ENCODE results near the gene SEC31B. TPM values are rescaled to one million over a fixed set of nuclear protein-coding genes. Genes with fewer than 3 reads are reported as not detected.

The SEC31B gene
- total RNA-seq, 4 donors from 2014 or later = 12.7 to 24.9 (median 17.5) TPM

DNA sequence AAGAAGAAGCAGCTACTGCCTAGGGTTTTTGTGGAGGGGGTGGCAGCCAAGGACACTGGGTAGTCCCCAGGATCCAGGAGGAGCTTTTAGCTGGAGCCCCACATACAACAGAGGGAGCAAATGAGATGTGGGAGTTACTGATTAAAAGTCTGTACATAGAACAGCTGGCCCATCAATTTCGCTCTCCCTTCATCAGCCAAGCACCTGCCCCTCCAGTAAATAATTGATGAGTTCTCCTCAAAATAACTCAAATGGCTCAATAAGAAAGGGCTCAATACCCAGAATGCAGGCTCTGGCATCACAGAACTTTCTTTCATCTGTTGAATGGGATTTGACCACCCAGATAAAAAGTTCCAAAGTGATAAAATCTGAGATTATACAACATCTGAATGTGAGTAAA is 72.0 kb downstream of the SEC31B start:
- Histone ChIP-seq H3K4me1 (no peaks in the 10 kb centered on the region), H3K4me3 (no peak overlapping the region), H3K27ac (no peak overlapping the region), H3K9me3 (no peaks in the 10 kb centered on the region), H3K27me3 (no peaks in the 10 kb centered on the region), H3K36me3 (no peaks in the 10 kb centered on the region)
- no peak for DNase-seq (ENCODE audit: low spot score in 2 of 2)
- 90 to 97% methylated on average over 1 of the region's 1 CpG for WGBS, 2 donors
- TF ChIP-seq EP300 (IDR thresholded peaks at IDR 0.05) (no peak), POLR2A (IDR thresholded peaks at IDR 0.05) (no peak)

DNA sequence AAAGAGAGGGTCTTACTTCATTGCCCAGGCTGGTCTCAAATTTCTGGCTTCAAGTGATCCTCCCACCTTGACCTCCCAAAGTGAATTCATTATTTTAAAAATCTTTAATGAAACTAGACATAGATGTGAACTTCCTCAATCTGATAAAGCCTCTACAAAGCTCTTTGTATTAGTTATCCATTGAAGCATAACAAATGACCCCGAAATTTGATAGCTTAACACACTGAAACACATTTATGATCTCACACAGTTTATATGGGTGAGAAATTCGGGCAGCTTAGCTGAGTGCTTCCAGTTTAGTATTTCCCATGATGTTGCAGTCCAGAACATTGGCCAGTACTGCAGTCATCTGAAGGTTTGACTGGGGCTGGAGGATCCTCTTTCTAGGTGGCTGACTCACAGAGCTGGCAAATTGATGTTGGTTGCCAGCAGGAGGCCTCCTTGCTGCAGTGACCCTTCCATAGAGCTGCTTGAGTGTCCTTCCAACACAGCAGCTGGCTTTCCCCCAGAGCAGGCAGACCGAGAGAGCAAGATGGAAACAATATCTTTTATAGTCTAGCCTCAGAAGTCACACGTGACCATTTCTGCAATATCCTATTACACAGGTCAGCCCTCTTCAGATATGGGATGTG is 73.4 kb downstream of the SEC31B start:
- Histone ChIP-seq H3K36me3 (no peaks in the 10 kb centered on the region), H3K4me3 (no peak overlapping the region), H3K27ac (no peak overlapping the region), H3K27me3 (no peaks in the 10 kb centered on the region), H3K4me1 (no peaks in the 10 kb centered on the region), H3K9me3 (no peaks in the 10 kb centered on the region)
- 43 to 55% methylated on average over 4 of the region's 4 CpGs for WGBS, 2 donors
- no peak for DNase-seq (ENCODE audit: low spot score in 2 of 2)
- no peak for TF ChIP-seq EP300 (IDR thresholded peaks at IDR 0.05)
- TF ChIP-seq POLR2A (IDR thresholded peaks at IDR 0.05) = no peak
- TF ChIP-seq, protein P1, sequence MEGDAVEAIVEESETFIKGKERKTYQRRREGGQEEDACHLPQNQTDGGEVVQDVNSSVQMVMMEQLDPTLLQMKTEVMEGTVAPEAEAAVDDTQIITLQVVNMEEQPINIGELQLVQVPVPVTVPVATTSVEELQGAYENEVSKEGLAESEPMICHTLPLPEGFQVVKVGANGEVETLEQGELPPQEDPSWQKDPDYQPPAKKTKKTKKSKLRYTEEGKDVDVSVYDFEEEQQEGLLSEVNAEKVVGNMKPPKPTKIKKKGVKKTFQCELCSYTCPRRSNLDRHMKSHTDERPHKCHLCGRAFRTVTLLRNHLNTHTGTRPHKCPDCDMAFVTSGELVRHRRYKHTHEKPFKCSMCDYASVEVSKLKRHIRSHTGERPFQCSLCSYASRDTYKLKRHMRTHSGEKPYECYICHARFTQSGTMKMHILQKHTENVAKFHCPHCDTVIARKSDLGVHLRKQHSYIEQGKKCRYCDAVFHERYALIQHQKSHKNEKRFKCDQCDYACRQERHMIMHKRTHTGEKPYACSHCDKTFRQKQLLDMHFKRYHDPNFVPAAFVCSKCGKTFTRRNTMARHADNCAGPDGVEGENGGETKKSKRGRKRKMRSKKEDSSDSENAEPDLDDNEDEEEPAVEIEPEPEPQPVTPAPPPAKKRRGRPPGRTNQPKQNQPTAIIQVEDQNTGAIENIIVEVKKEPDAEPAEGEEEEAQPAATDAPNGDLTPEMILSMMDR (IDR thresholded peaks at IDR 0.05) = no peak

DNA sequence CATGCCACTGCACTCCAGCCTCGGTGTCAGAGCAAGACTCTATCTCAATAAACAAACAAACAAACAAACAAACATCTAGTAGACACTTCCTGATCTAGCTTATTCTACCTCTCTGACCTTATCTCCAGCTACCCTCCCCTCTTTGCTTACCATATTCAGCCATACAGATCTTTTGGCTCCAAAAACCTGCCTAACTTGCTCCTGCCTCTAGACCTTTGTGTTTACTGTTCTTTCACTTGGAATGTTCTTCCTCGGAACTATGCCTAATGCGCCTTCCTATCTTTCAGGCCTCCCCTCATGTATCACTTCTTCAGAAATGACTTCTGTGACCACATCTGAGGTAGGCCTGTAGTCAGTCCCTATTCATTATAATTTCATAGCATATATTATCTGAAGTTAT is 77.1 kb downstream of the SEC31B start:
- Histone ChIP-seq H3K9me3 (no peaks in the 10 kb centered on the region), H3K36me3 (no peaks in the 10 kb centered on the region), H3K4me3 (no peak overlapping the region), H3K27ac (no peak overlapping the region), H3K4me1 (no peaks in the 10 kb centered on the region), H3K27me3 (no peaks in the 10 kb centered on the region)
- DNase-seq (ENCODE audit: low spot score in 2 of 2) = no peak
- WGBS, 2 donors = 78 to 82% methylated on average over 3 of the region's 3 CpGs
- TF ChIP-seq EP300 (IDR thresholded peaks at IDR 0.05) (no peak), POLR2A (IDR thresholded peaks at IDR 0.05) (no peak)
- TF ChIP-seq, protein P1 (IDR thresholded peaks at IDR 0.05) = no peak

DNA sequence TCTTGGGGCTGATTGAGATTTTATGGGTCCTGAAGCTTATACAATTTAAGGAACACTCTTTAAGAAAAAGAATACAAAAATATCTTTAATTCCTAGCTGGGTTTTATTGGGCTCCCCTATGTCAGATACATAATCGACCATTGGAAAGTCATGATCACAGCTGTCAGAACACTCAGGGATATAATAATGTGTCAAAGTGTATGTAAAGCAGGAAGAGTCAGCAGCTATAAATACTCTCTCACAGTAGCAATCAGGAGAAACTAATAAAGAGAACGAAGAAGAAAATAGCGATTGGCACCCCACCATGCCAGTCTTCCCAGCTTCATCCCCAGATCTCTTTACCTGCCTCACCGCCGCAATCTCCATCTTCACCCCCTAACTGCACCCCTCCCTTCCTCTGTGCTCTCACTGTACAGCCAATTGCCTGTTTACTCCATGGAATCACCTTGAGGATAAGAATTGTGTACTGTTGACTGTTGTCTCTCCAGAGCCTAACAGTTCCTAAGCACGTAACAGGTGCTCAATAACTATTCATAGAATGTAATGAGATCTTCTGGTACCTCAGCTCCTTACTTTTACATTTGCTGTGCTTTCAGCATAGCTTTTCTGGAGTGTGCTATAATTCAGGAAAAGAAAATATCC is 80.9 kb downstream of the SEC31B start:
- no peaks in the 10 kb centered on the region for H3K9me3 ChIP-seq
- TF ChIP-seq, protein P1 (IDR thresholded peaks at IDR 0.05) = no peak
- no peak for TF ChIP-seq POLR2A (IDR thresholded peaks at IDR 0.05)
- no peak for TF ChIP-seq EP300 (IDR thresholded peaks at IDR 0.05)
- WGBS, 2 donors = 84 to 90% methylated on average over 6 of the region's 6 CpGs
- H3K36me3 ChIP-seq = no peaks in the 10 kb centered on the region
- no peak overlapping the region for H3K4me3 ChIP-seq
- DNase-seq (ENCODE audit: low spot score in 2 of 2) = no peak
- no peaks in the 10 kb centered on the region for H3K27me3 ChIP-seq
- H3K27ac ChIP-seq = no peak overlapping the region
- H3K4me1 ChIP-seq = peaks cover 0 to 3% (median 0%) of the 10 kb centered on the region in 4 donors

Other genes with a start within 250 kb of the SEC31B start
- gene BLOC1S2, start 233.2 kb downstream of the SEC31B start, total RNA-seq = 10 to 100 TPM; 15.3 to 39.0 (median 26.6) TPM
- gene PKD2L1, start 189.6 kb downstream of the SEC31B start, total RNA-seq = under 1 TPM in 1 of 4 donors, not detected in 3; 0.42 TPM
- 100 to 1,000 TPM; 118 to 500 (median 249) TPM for gene SCD, start 172.6 kb downstream of the SEC31B start, total RNA-seq
- gene WNT8B, start 56.9 kb downstream of the SEC31B start, total RNA-seq = not detected
- gene NDUFB8, start 10.0 kb upstream of the SEC31B start, total RNA-seq = 100 to 1,000 TPM; 106 to 161 (median 132) TPM
- gene HIF1AN, start 16.1 kb upstream of the SEC31B start, total RNA-seq = 10 to 100 TPM; 11.8 to 24.0 (median 13.6) TPM
- not detected for gene PAX2, start 225.7 kb upstream of the SEC31B start, total RNA-seq

Data from tibial nerve (tissue), 4 donors.